ENCODE measurements around the gene MECR.

Gene MECR

GRCh38 chr1:29197993-29198392 is 32.7 kb downstream of the MECR start:
- DNase-seq: no peak

DNA sequence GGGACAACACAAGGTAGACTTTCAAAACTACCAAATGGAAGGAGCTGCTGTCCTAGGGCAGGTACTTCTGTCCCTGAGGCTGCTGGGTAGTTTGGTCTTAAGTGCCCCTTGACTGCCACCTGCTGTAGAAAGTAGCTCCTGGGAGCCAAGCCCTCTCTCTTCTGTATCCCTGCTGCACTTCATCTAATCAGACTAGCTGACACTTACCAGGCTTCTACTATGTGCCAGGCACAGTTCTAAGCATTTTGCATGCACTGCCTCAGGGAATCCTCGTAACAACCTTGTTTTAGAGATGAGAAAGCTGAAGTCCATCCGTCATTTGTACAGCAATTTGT is 33.2 kb downstream of the MECR start:
- DNase-seq: peak; percentile 45

DNA sequence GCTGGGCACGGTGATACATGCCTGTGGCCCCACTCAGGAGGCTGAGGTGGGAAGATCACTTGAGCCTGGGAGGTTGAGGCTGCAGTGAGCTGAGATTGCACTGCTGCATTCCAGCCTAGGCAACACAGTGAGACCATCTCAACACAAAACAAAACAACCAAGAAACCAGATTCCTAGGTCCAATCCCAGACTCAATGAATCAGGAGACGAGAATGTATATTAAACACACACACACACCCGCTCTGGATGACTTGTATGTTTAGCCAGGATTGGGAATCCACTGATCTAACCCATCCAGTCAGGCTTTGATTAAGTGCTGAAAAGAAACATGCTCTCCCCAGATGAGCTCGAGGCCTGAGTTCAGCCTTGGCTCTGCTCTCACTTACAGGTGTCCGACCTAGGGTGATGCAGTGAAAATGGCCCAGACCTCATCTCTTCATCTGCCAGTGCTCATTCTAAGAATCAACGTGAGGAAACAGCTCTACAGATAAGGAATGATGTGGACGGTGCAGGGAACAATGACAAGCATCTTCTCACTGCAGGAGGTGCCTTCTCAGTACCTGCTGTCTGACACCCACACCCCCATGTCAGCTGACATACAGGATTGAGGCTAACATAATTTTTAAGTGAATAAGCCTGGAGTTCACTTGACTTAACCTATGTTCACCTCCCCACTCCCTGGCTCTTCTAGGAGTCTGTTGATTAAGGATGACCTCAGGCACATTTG is 33.7 kb downstream of the MECR start:
- no peak for DNase-seq

DNA sequence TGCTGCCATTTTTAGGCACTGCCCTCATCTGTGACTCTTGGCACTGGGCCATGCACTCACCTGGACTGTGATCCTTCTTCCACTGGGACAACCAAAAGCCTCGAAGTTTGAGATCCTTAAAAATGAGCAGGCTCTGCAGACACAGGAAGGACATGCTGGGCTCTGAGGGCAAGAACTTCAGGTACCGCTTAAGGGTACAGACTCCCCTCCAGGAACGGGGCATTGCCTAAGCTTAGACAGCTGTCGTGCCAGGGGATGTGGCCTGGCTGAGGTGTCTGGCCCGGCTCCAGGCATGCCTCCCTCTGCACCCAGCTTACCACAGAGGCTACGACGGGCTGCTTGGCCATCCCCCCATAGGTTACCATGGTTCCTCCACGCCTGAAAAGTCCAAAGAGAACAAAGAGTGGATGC is 34.8 kb downstream of the MECR start:
- DNase-seq: no peak

DNA sequence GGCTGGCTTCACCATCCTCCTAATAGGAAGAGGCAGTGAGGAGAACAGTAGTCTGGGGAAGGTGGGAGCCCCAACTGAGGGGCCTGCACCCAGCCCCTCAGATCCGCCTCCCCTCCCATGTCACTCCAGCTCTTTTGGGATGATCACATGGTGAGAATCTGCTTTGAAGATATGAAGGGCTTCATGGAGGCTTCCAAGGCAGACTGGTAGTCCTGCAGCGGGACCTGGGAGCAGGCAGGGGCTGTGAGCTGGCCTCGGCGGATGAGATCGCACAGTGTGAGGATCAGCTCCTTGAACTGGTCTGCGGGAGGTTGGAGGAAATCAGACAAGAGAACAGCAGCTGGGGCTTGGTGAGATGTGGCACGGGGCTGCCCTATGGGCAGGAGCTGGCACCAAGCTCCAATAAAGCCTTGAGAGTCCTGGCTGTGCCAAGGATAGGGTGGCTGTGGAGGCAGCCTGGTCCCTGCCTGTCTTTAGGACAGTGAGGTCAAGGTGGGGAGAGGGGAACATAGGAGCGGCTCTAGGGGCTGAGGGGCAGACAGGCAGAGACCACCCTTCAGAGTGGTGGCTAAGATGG is 36.8 kb downstream of the MECR start:
- no peak for DNase-seq

DNA sequence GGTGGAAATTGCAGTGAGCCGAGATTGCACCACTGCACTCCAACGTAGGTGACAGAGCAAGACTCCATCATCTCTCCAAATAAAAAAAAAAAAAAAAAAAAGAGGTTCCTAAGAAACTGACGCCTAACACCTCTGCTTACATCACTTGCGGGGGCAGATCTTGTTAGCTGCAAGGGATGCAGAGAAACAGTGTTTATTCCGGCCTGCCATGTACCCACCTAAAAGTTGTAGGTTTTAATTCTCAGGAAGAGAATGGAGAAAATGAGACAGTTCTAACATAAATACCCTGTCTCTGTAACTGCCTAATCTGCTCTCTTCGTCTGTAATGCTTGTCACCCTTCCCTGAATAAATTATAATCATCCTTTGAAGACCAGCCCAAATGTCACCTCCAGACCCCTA is 40.0 kb downstream of the MECR start:
- no peak for DNase-seq

GRCh38 chr1:29186707-29187106 is 44.0 kb downstream of the MECR start:
- no peak for DNase-seq

GRCh38 chr1:29186252-29186651 is 44.5 kb downstream of the MECR start:
- DNase-seq: no peak

- no peak for DNase-seq
These were observed 47.4 kb downstream of the MECR start for GRCh38 chr1:29183287-29183686.

DNA sequence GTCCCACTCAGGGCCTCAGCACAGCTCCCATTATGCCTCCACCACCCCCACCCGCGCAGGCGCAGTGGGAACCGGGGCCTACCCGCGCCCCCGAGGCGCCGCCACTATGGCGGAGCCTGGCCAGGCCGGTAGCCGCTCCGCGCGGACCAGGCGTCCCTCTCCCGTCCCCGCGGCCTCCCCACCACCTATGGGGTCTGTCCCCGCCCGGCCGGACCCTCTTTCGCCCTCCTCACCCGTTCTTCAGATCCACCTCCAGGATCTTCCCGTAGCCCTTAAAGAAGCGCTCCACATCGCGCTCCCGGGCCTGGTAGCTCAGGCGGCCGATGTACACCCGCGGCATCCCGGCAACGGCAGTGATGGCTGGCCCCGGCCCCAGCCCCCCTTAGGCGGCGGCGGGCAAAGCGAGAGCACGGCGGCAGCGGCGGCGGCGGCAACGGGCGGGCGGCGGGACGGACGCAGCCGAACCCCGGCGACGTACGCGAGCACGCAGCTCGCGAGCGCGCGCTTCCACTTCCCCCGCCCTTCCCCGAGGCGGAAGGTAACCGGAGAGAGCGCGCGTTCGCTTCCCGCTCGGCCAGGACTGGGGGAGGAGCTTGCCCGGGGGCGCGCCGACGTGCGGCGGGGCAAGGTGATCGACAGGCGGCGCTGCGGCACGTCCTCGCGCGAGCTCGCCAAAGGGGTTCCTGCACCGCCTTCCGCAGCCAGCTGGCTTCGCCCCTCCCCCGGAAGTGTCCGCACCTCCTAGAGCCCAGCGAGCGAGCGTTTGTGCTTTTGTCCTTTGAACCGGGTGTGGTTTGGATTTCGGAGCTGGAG is 49.1 kb downstream of the MECR start, which contains the start of gene SRSF4:
Gene SRSF4, minus strand, starts transcription at position 488 of the 813 bp plus-strand sequence. Its CDS starts 148 bp downstream, at position 340.
- peak; percentile 99 for DNase-seq

DNA sequence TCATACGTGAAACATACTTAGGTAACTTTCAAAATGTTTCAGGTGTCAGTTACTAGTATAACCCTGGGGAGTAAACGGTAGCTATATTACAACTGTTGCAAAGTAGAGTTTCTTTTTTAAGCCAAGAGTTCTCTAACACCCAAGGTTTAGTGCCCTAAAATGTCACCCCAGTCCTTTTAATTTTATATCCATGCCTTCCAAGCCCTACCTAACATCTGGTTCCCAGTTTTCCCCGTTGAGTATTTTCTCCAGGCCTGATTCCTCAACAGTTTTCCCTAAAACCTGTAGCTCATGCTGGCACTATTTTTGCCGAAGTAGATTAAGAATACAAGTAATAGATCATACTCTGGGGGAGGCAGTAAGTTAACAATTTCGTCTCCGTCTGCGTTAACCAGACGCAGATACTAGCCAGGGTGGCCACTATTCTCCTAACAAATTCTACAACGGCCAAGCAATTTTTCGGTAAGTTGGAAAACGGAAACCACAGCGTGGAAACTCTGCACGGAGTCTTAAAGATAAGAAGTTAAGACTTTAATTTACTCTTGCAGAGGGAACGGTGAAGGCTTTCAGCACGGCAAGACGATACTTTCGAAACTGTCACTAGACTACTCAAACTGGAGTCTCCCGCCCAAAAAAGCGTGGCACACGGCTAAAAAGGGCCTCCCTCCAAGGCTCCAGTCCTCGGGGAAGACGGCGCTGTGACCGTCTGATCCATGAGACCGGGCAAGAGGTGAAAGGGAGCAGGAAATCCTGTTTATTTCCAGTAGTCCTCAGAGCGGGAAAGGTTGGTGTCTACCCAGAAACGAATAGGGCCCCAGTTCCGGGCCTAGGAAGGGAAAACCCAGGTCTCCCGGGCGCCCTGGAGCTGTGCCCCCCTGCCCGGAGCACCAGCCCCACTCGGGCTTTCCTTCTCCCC is 50.0 kb downstream of the MECR start:
- peak; percentile 22 for DNase-seq

DNA sequence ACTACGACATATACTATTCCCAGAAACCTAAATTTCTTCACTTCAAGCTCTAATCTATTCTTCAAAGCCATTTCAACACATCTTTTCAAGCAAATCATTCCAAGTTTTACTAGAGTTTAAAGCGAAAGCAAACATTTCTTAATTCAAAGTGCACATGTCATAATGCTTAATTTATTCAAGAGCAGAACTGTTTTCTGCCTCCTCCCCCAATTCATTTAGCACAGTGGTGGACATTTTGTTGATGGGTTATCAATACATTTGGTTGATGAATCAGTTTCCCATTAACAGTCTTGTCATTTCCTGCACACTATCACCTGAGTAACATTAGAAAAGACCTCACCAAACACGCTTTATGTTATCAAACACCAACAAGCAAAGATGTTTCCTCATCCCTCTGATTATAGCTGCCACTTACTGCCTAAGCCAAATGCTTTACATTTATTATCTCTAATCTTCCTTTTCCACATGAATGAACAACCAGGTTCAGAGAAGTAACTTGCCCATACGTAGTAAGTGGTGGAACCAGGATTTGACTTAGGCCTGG is 51.0 kb downstream of the MECR start:
- no peak for DNase-seq

DNA sequence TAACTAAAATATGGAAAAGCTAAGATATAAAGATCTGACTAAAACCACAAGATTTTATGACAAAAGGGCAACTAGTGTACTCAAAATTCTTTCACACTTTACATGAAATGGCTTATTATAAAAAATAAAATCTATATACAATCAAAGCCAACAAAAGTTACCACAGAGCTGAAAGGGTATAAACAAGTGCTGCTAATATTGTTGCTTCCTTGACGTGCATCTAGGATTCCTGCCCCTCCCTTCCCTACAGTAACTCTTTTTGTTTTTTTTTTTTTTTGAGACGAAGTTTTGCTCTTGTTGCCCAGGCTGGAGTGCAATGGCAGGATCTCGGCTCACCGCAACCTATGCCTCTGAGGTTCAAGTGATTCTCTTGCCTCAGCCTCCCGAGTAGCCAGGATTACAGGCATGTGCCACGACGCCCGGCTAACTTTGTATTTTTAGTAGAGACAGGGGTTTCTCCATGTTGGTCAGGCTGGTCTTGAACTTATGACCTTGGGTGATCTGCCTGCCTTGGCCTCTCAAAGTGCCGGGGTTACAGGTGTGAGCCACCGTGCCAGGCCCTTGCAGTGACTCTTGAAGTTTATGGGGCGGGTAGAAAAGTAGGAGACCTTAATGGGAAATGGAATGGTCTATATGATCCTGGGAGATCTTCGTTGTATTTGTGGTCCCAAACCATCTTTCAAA is 53.6 kb downstream of the MECR start:
- DNase-seq: no peak

GRCh38 chr1:29176576-29176975 is 54.2 kb downstream of the MECR start:
- no peak for DNase-seq

DNA sequence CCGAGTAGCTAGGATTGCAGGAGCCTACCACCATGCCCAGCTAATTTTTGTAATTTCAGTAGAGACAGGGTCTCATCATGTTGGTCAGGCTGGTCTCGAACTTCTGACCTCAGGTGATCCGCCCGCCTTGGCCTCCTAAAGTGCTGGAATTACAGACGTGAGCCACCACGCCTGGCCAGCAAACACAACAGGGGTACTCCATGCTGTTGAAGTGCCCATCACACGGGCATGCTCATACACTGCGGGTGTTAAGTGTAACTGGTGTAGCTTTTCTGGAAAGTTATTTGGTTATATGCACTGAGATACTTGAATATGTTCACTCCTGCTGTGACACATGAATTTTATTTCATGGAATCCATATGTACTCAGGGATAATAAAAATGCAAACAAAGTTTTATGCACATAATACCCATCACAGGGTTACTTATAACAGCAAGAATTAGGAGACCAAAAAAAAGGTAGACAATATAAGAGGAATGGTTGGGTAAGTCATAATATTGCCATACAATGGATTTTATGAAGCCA is 58.3 kb downstream of the MECR start:
- DNase-seq: no peak

DNA sequence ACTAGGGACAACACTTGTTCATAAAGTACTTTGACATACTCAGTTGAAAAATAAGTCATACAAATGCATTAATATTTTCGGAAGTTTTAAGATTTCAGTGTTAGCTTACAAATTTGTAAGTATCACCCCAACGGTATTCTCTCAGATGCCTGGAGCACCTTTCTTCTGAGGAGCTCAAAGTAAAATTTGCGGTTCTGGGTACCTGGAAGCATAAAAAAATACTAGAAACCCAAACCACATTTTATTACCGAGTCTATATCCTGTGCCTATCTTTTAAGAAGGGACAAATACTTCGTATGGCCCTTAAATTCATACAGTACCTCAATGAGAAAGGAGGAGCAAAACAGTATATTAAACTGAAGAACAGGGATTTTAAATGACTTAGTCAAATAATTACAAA is 59.2 kb downstream of the MECR start:
- no peak for DNase-seq

DNA sequence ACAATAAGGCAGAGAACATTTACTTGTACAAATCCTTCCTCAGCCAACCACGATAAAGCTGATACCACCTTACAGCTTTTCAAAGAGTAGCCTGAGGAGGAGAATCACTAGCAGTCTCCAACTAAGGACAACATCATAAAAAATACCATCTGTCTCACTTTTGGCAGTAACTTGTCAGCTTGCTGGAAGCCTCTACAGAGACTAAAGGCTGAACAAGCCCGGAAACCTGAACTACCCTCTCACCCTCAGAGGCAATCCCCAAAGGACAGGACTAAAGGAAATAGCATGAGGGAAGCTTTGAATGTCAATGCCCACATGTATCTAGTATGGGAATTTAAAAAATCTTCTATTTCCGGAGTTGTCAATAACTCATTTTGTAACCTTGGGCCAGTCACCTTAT is 59.6 kb downstream of the MECR start:
- DNase-seq: no peak

DNA sequence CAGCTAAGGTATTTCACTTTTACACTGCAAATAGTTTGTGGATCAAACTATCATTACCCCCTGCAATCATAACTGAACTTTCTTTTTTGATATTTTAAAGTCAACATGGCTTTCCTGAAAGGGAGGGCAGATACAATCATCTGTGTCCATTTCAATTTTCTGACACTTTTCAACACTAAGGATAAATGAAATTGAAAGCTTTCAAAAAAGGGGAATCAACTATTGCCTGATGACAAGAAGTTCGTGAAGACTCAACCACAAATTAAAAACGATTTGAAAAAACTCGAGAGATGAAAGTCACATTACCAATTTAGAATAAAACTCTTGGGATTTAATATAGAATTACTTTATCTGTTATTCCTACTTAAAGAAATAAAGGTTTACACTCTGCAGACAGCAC is 60.8 kb downstream of the MECR start:
- no peak for DNase-seq

DNA sequence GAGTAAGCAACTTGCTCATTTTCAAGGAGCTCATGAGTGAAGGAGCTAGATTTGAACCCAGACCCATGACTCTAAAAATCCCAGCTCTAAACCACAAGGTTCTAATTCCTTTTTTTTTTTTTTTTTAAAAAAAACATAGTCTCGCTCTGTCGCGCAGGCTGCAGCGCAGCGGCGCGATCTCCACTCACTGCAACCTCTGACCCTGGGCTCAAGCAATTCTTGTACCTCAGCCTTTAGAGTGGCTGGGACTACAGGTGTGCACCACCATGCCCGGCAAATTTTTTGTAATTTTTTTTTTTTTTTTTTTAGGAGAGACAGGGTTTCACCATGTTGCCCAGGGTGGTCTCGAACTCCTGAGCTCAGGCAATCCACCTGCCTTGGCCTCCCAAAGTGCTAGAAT is 62.8 kb downstream of the MECR start:
- no peak for DNase-seq

GRCh38 chr1:29166291-29166878 is 64.3 kb downstream of the MECR start:
- DNase-seq: peak; percentile 8

DNA sequence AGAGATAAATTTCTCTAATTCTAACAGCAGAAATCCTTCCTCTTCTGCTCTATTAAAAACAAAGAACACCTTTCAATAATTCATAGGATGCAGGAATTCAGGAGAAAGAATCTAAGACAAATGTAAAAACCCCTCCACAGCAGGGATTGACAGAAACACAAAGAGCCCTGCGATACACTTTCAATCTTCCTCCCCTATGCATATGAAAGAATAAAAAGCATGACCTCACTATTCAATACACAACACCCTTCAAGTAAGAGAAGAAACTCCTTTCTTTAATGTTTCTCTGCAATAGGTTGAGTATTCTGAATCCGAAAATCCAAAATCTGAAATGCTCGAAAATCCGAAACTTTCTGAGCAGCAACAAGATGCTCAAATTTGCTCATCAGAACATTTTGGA is 66.1 kb downstream of the MECR start:
- no peak for DNase-seq
